GM18502 (cell line): ENCODE results near the gene SLC39A11.
"Not testable (repeated sequence)": the region's sequence is repeated elsewhere in the genome, so short reads cannot be mapped to it uniquely, and the experiment has no call there.

Experiments used
- ATAC-seq: cut with Tn5 transposase; IDR thresholded peaks from one replicate; pipeline ENCODE4 v1.9.1; 2021; ENCODE audit warnings: mild to moderate bottlenecking; ENCODE audit not compliant: unreplicated experiment, poor library complexity

The SLC39A11 gene

DNA sequence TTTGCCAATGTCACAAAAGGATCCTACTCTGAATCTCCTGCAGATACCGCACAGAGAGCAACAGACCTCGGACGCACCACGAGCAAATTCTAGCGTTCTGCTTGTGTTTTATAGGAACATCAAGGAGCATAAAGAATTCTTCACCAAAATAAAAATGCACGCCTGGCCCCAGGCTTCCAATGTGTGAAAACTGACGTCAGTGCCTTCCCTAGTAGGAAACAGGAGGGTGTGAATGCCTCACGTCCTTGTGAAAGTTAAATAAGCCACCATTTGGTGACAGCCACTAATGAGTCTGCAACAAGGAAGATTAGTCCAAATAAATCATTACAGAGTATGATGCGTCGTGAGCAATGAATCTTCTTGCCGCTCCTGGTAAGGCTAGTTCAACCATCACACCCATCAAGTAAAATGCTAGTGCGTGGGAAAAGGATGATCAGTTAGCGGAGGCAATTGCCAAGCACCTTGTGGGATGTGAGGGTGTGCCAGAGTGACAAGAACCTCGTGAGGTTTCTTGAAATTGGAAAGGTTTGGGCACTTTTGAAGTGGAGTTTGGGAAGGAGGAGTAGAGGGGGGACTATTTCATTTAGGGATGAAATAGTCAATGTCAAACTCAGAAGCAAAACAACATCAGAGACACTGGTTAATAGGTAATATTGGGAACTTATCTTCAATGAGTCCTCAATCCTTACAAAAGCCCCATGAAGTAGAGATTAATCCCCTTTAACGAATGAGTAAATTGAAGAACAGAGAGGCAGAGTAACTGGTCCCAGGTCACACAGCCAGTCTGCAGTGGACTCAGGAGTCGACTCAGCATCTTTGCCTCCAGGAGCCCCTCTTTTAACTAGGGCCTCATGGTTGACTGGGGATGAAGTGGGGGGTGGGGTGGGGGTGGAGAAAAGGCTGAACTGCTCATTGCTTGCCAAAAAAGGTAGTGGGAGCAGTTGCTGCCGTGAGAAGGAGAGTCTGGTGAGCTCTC, 238.8 kb downstream of the SLC39A11 start:
- no peak for ATAC-seq

- no peak for ATAC-seq
Measured at GRCh38 chr17:72852277-72852938, 240.1 kb downstream of the SLC39A11 start.

DNA sequence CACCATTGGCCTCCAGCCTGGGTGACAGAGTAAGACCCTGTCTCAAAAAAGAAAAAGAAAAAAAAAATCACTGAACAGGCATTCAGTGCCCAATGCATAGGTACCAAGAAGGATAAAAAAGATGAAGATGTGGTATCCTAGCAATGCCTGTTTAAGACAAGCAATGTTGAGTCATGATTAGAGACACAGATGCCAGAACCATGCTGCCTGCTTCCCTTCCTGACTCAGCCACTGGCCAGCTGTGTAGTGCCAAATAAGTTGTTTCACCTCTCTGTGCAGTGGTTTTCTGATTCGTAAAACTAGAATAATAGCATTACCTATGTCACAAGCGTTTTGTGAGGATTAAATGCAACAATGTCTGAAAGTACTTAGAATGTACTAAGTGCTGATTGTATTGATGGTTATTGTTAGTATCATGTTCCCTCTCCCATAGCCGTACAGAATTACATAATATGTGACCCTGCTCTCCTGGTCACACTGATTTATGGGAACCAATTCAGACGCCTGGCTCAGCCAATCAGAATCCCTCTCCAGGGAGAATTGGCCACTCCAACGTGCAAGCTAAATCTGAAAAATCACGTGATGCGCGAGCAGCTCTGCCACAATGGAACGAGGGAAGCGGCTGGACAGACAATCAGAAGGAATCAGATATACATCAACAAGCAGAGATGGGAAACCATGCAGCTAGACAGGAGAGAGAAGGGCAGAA, 241.9 kb downstream of the SLC39A11 start:
- no peak for ATAC-seq

DNA sequence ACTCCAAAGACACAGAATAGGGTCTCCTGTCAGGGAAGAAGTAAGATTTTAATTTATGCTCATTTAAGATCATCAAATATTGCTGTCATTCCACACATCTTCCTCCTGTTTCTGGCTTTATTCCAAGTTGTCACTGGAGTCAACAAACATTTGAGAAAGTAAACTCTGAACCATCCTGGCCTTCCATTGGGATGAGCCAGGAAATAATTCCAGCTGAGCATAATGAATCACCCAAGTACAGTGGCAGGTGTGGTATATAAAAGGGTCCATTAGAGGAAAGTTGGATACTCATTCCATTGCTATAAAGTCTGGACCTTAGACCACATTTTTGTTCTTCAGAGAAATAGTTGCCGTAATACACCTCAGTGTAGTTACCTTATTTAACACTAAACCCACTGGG, 246.1 kb downstream of the SLC39A11 start:
- no peak for ATAC-seq

- no peak for ATAC-seq
Measured at GRCh38 chr17:72843591-72843990, 248.9 kb downstream of the SLC39A11 start.

DNA sequence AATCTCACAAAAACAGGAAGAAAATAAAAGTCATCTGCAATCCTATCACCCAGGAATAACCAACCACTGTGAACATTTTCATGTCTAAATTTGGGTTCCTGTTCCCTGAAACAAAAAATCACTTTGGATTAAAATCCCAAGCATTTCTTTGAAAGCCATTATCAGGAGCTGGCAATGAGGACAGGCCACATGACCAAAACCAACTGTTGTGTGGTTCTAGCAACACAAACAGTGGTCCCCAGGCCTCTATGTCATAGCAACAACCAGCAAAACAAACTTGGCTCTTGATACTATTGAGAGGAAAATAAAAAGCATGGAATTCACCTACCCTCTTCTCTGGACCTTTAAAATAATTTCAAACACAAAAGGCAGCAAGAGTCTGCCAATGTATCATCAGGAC, 252.5 kb downstream of the SLC39A11 start:
- no peak for ATAC-seq

- no peak for ATAC-seq
Measured at GRCh38 chr17:72839131-72839725, 253.3 kb downstream of the SLC39A11 start.

GRCh38 chr17:72838581-72838980, 253.9 kb downstream of the SLC39A11 start:
- no peak for ATAC-seq

DNA sequence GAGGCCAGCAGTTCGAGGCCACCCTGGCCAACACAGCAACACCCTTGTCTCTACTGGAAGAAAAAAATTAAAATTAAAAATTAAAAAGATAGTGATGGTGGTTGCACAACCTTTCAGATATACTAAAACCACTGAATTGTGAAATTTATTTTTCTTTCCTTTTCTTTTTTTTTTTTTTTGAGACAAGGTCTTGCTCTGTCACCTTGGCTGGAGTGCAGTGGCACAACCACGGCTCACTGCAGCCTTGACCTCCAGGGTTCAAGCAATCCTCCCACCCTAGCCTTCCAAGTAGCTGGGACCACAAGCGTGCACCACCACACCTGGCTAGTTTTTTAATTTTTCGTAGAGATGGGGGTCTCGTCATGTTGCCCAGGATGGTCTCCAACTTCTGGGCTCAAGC, 254.4 kb downstream of the SLC39A11 start:
- no peak for ATAC-seq

DNA sequence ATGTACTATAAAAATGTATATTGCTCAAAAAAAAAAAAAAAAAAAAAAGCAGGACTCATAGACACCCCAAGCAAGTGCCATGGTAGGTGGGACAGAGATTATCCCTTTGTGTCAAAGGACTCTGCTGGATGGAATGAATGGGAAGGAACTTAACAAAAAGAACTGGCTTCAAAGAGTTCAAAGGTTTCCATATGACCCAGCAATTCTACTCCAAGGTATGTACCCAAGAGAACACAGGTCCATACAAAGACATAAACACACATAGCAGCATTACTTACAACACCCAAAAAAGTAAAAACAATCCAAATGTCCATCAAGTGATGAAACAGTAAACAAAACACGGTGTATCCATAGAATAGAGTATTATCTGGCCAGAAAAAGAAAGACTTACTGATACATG, 255.2 kb downstream of the SLC39A11 start:
- no peak for ATAC-seq

- no peak for ATAC-seq
Measured at GRCh38 chr17:72833128-72833765, 259.2 kb downstream of the SLC39A11 start.

DNA sequence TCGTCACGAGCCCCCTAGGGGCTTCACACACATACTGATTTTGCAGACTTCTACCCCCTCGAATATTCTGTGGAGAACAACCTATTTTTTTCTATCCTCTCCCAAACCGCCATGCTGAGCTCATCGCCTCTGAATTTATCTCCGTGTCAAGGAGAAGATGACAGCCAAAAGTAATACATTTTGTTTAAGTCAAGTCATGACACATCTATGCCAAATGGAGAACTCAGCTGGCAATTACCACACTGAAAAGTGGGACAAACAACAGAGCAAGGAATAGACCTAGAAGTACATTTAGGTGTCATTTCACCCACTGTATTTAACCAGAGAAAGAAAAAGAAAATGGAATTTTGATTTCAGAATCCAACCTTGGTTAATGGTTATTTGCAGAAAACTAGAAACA, 260.2 kb downstream of the SLC39A11 start:
- no peak for ATAC-seq

DNA sequence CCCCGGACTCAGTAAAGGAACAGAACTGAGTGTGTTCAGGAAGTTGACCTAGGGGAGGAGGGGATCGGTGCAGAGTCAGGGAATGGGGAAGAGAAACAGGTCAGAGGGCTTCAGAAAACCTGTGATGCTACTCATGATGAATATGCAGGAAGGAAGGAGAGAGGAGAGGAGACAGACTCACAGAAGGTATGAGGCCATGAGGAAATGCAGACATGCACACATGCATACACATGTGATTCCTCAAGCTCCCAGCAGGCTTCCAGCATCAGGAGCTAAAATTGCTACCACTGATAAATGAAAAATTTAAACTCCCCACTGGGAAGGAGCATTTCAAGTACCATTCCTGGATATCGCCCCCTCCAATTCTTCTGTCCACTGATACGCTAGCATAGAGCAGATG, 262.6 kb downstream of the SLC39A11 start:
- ATAC-seq: no peak

DNA sequence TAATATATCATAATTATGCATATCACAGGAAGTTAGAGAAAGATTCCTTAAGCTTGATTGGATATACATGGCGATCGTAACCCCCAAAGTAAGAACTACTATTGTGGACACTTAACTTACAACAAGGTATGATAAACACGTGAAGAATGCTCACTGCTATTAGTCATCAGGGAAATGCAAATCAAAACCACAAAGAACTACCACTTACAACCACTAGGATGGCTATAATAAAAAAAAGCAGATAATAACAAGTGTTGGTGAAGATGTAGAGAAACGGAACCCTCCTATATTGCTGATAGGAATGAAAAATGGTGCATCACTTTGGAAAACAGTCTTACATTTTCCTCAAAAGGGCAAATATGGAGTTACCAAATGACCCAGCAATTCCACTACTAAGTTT, 265.9 kb downstream of the SLC39A11 start:
- no peak for ATAC-seq

DNA sequence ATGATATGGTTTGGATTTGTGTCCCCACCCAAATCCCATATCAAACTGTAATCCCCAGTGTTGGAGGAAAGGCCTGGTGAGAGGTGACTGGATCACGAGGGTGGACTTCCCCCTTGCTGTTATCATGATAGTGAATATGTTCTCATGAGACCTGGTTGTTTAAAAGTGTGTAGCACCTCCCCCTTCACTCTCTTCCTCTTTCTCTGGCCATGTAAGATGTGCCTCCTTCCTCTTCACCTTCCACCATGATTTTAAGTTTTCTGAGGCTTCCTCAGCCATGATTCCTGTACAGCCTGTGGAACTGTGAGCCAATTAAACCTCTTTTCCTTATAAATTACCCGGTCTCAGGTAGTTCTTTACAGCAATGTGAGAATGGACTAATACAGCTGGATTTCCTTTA, 266.4 kb downstream of the SLC39A11 start:
- ATAC-seq: not testable (repeated sequence)

DNA sequence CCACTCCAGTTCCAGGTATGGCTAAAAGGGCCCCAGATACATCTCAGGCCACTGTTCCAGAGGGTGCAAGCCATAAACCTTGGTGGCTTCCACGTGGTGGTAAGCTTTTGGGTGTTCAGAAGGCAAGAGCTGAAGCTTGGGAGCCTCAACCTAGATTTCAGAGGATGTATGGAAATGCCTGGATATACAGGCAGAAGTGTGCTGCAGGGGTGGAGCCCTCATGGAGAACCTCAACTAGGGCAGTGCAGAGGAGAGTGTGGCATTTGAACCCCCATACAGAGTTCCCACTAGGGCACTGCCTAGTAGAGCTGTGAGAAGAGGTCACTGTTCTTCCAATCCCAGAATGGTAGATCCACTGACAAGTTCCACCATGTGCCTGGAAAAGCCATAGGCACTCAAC, 267.3 kb downstream of the SLC39A11 start:
- no peak for ATAC-seq

GRCh38 chr17:72824267-72824666, 268.2 kb downstream of the SLC39A11 start:
- ATAC-seq: not testable (repeated sequence)

- ATAC-seq: no peak
Measured at GRCh38 chr17:72822358-72823023, 270.0 kb downstream of the SLC39A11 start.

- ATAC-seq: no peak
Measured at GRCh38 chr17:72816406-72816805, 276.1 kb downstream of the SLC39A11 start.

GRCh38 chr17:72813481-72813880, 279.0 kb downstream of the SLC39A11 start:
- no peak for ATAC-seq
